ENCODE measurements around the gene C19orf25. TPM values are rescaled to one million over a fixed set of nuclear protein-coding genes. Genes with fewer than 3 reads are reported as not detected.

C19orf25 gene
- total RNA-seq, 1 donor from 2014 or later: 29.7 TPM

DNA sequence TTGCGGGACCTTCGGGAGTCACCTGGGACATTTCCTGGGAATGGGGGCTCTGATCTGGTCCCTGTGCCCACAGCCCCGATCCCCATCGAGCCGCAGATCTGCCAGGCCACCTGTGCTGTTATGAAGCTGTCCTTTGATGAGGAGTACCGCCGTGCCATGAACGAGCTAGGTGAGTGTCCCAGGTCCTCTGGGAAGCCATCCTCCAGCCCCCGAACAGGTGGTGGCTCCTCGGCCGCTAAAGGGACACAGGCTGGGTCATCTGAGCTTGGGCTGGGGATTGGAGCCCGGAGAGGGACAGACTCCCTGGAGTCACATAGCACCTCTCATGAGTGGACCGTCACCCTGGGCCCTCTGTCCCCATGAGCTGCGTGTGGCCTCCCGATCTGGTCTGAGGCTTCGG, 21.1 kb downstream of the C19orf25 start:
- Mint-ChIP-seq H3K4me3 (ENCODE audit: unreplicated experiment) (no peak overlapping the region), H3K27ac (ENCODE audit: unreplicated experiment) (no peak overlapping the region), H3K27me3 (ENCODE audit: unreplicated experiment) (peaks cover 14% of the 10 kb centered on the region)

DNA sequence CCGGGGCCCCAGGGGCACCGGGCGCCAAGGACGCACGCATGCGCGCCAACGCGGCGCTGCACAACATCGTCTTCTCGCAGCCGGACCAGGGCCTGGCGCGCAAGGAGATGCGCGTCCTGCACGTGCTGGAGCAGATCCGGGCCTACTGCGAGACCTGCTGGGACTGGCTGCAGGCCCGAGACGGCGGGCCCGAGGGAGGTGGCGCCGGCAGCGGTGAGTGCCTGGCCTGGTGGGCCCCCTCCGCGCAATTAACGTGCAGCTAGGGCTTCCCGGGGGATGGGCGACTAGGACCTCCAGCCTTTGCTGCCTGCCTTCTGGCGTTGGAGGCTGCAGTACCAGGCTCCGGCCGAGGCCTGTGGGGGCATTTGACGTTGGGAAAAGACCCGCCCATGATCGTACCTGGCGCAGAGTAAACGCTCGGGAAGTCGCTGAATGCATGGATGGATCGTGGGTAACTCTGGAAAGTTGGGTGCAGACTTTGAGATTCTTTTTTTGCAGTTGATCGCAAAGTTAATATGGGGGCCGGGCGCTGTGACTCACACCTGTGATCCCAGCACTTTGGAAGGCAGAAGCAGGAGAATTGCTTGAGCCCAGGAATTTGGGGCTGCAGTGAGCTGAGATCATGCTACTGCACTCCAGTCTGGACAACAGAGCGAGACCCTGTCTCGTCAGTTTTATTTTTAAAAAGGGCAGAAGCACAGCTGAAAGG, 21.8 kb downstream of the C19orf25 start:
- no peak for DNase-seq (ENCODE audit: low spot score)
- no peaks in the 10 kb centered on the region for H3K36me3 Mint-ChIP-seq (ENCODE audit: low read depth, unreplicated experiment)

More for the DNA sequence above, 21.1 kb downstream of the C19orf25 start:
- Mint-ChIP-seq H3K4me1 (ENCODE audit: unreplicated experiment) (no peaks in the 10 kb centered on the region), H3K36me3 (ENCODE audit: low read depth, unreplicated experiment) (no peaks in the 10 kb centered on the region), H3K9me3 (ENCODE audit: unreplicated experiment) (no peaks in the 10 kb centered on the region)
- TF ChIP-seq, protein P1, sequence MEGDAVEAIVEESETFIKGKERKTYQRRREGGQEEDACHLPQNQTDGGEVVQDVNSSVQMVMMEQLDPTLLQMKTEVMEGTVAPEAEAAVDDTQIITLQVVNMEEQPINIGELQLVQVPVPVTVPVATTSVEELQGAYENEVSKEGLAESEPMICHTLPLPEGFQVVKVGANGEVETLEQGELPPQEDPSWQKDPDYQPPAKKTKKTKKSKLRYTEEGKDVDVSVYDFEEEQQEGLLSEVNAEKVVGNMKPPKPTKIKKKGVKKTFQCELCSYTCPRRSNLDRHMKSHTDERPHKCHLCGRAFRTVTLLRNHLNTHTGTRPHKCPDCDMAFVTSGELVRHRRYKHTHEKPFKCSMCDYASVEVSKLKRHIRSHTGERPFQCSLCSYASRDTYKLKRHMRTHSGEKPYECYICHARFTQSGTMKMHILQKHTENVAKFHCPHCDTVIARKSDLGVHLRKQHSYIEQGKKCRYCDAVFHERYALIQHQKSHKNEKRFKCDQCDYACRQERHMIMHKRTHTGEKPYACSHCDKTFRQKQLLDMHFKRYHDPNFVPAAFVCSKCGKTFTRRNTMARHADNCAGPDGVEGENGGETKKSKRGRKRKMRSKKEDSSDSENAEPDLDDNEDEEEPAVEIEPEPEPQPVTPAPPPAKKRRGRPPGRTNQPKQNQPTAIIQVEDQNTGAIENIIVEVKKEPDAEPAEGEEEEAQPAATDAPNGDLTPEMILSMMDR (IDR thresholded peaks at IDR 0.05; ENCODE audit: unreplicated experiment): no peak
- no peak for DNase-seq (ENCODE audit: low spot score)

DNA sequence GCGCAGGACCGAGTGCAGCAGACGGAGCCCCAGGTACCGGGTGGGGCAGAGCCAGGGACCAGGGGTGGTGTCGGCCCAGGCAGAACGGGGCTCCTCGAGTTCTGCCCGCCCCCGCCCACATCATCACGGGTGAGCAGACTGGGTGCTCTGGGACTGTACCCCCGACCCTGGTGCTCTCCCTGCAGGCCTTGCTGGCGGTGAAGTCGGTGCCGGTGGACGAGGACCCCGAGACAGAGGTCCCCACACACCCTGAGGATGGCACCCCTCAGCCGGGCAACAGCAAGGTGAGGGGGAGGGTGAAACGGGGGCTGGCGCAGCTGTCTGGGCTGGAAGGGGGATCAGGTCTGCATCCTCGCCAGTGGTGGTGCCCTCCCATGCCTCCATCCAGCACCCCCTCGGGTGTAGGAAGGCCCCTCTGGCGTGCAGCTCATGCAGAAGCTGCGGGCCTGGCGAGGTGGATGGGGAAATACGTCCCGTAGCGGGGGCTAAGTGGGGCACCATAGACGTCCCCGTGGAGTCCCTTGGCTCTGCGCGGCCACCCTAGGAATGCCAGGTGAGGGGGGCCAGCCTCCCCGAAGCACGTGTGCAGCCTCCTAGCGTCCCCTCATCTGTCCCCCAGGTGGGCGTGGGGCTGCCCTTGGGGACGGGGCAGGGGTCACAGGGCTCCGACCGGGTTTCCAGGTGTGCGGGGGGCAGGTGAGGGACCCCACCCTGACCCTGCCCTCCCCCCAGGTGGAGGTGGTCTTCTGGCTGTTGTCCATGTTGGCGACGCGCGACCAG, 22.7 kb downstream of the C19orf25 start:
- Mint-ChIP-seq H3K4me1 (ENCODE audit: unreplicated experiment) (no peaks in the 10 kb centered on the region), H3K27ac (ENCODE audit: unreplicated experiment) (no peak overlapping the region), H3K9me3 (ENCODE audit: unreplicated experiment) (no peaks in the 10 kb centered on the region), H3K4me3 (ENCODE audit: unreplicated experiment) (no peak overlapping the region), H3K27me3 (ENCODE audit: unreplicated experiment) (peaks cover 14% of the 10 kb centered on the region), H3K36me3 (ENCODE audit: low read depth, unreplicated experiment) (no peaks in the 10 kb centered on the region)
- no peak for DNase-seq (ENCODE audit: low spot score)
- TF ChIP-seq, protein P1 (IDR thresholded peaks at IDR 0.05; ENCODE audit: unreplicated experiment): no peak

More for the DNA sequence above, 21.8 kb downstream of the C19orf25 start:
- Mint-ChIP-seq H3K4me3 (ENCODE audit: unreplicated experiment) (peak overlapping the region; percentile 15), H3K4me1 (ENCODE audit: unreplicated experiment) (no peaks in the 10 kb centered on the region), H3K9me3 (ENCODE audit: unreplicated experiment) (no peaks in the 10 kb centered on the region), H3K27me3 (ENCODE audit: unreplicated experiment) (peaks cover 14% of the 10 kb centered on the region), H3K27ac (ENCODE audit: unreplicated experiment) (peak overlapping the region; percentile 24)
- TF ChIP-seq, protein P1 (IDR thresholded peaks at IDR 0.05; ENCODE audit: unreplicated experiment): no peak

DNA sequence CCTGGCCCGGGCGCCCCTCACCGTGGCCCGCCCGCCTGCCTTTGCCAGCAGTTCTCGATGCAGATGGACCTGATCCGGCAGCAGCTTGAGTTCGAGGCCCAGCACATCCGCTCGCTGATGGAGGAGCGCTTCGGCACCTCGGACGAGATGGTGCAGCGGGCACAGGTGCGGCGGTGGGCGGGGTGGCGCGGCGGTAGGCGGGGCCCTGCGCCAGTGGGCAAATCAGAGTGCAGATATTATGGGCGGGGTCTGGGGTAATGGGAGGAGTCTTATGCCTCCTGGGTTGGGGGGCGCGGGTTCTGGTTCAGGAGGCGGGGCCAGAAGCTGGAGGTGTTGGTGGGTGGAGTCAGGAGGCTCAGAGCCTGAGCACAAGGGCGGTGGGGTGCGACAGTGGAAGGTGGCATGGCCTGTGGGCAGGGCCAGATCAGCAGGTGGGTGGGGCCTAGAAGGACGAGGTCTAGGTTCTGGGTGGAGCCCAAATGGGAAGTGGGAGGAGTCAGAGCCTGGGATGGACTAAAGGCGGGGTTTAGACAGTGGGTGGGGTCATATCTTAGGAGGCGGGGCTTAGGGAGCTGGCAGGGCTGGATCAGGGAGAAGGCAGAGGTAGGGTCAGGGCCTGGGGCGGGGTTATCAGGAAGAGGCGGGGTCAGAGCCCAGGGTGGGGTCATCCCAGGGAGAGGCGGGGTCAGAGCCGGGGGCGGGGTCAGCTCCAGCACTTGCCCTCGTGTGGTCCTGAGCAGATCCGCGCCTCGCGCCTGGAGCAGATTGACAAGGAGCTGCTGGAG, 23.5 kb downstream of the C19orf25 start:
- H3K27me3 Mint-ChIP-seq (ENCODE audit: unreplicated experiment): peaks cover 21% of the 10 kb centered on the region
- H3K36me3 Mint-ChIP-seq (ENCODE audit: low read depth, unreplicated experiment): peaks cover 5% of the 10 kb centered on the region
- no peak for DNase-seq (ENCODE audit: low spot score)
- no peaks in the 10 kb centered on the region for H3K4me1 Mint-ChIP-seq (ENCODE audit: unreplicated experiment)
- no peak overlapping the region for H3K27ac Mint-ChIP-seq (ENCODE audit: unreplicated experiment)
- H3K4me3 Mint-ChIP-seq (ENCODE audit: unreplicated experiment): peak overlapping the region; percentile 62
- TF ChIP-seq, protein P1 (IDR thresholded peaks at IDR 0.05; ENCODE audit: unreplicated experiment): no peak
- no peaks in the 10 kb centered on the region for H3K9me3 Mint-ChIP-seq (ENCODE audit: unreplicated experiment)

Data from endothelial cell (in vitro differentiated cells).